GM12878 (cell line): ENCODE measurements around the gene WDR93. TPM values are rescaled to one million over a fixed set of nuclear protein-coding genes. Genes with fewer than 3 reads are reported as not detected.
A peak's percentile ranks its signal among the peaks of the same experiment; 100 is the strongest.

Experiments used
- ATAC-seq: fragments of 200-7000 bp; cut with Tn5 transposase; 3 replicates; pipeline ENCODE4 v1.9.1; 2020; ENCODE audit warnings: mild to moderate bottlenecking, moderate library complexity
- BruUV-seq: library from RNA; stranded (reverse); fragments of 400-500 nt; replicated peaks from 2 replicates; lab custom pipeline; 2021; lab: Mats Ljungman, UMichigan
- CTCF ChIA-PET: fragments of 300-600 bp; sonication (Branson Sonifier 250); formaldehyde crosslinking; extraction: SDS; loops from one replicate; lab custom pipeline; 2021; ENCODE audit warnings: inconsistent platforms; lab: Yijun Ruan, JAX
- POLR2A ChIA-PET: fragments of 350-600 bp; formaldehyde crosslinking; extraction: SDS; loops from one replicate; lab custom pipeline; 2021; ENCODE audit warnings: inconsistent platforms; lab: Charles Lee
- RAD21 ChIA-PET: fragments of 300-600 bp; sonication (Branson Sonifier 250); formaldehyde crosslinking; loops from one replicate; lab custom pipeline; 2023; ENCODE audit warnings: antibody characterized with exemption; ENCODE audit not compliant: unreplicated experiment; lab: Charles Lee
- SMC1A ChIA-PET: fragments of 300-600 bp; sonication (Branson Sonifier 250); formaldehyde crosslinking; loops from one replicate; lab custom pipeline; 2023; ENCODE audit not compliant: unreplicated experiment, uncharacterized antibody; lab: Charles Lee
- DNase-seq: peaks from one replicate; pipeline ENCODE4 v3.0.0-alpha.2; 2011; ENCODE audit warnings: low read depth, low spot score
- FAIRE-seq: peaks from 3 replicates; lab custom pipeline; 2011; peaks lifted over from hg19 to GRCh38; lab: Jason Lieb, UNC
- H2AFZ ChIP-seq: 2 replicates; pipeline ENCODE4 v1.6.0; 2011; ENCODE audit warnings: low read depth, low read length, control low read depth; ENCODE audit not compliant: control insufficient read depth
- H3K27ac ChIP-seq: 2 replicates; pipeline ENCODE4 v1.5.1; 2011; ENCODE audit warnings: control low read depth; ENCODE audit not compliant: control insufficient read depth, insufficient read depth
- H3K27me3 ChIP-seq, 2 experiments: replicated peaks in 1 of 2; 2 replicates each; pipeline versions ENCODE4 v1.6.0 to v1.6.1; 2011; ENCODE audit warnings: low read length in 1 of 2; ENCODE audit not compliant: control insufficient read depth in 2 of 2, insufficient read depth in 2 of 2
- H3K36me3 ChIP-seq, 2 experiments: 2 replicates each; pipeline ENCODE4 v1.5.1; 2011; ENCODE audit warnings: low read length in 1 of 2; ENCODE audit not compliant: control insufficient read depth in 2 of 2, insufficient read depth in 2 of 2
- H3K4me1 ChIP-seq: 2 replicates; pipeline ENCODE4 v1.6.1; 2011; ENCODE audit warnings: mild to moderate bottlenecking, low read length, moderate library complexity, mixed read lengths; ENCODE audit not compliant: control insufficient read depth, insufficient read depth
- H3K4me2 ChIP-seq: 2 replicates; pipeline ENCODE4 v1.6.0; 2011; ENCODE audit warnings: control low read depth; ENCODE audit not compliant: control insufficient read depth, insufficient read depth
- H3K4me3 ChIP-seq: fragments of 200-600 bp; sonication (generic); 2 replicates; pipeline ENCODE4 v1.5.1; 2016
- H3K79me2 ChIP-seq: 2 replicates; pipeline ENCODE4 v1.6.0; 2011; ENCODE audit warnings: low read length; ENCODE audit not compliant: control insufficient read depth, insufficient read depth
- H3K9ac ChIP-seq: 2 replicates; pipeline ENCODE4 v1.8.0; 2011; ENCODE audit warnings: low read length, control low read depth, mixed read lengths; ENCODE audit not compliant: control insufficient read depth, insufficient read depth
- H3K9me3 ChIP-seq: replicated peaks from 3 replicates; pipeline ENCODE4 v1.5.1; 2011; ENCODE audit warnings: mild to moderate bottlenecking, low read length; ENCODE audit not compliant: control insufficient read depth, insufficient read depth
- H4K20me1 ChIP-seq: 2 replicates; pipeline ENCODE4 v1.6.0; 2011; ENCODE audit not compliant: control insufficient read depth, insufficient read depth
- ASH2L ChIP-seq: fragments of 300-600, 200-600 bp; sonication (generic); IDR thresholded peaks from 2 replicates; pipeline ENCODE4 v1.6.1; 2017; ENCODE audit warnings: low read depth, mild to moderate bottlenecking, borderline replicate concordance
- ATF3 ChIP-seq: IDR thresholded peaks from 2 replicates; pipeline ENCODE4 v1.6.1; 2011; ENCODE audit warnings: low read depth, mild to moderate bottlenecking, low read length, moderate library complexity, borderline replicate concordance; ENCODE audit errors: extremely low read depth
- CHD1 ChIP-seq: IDR thresholded peaks from 2 replicates; pipeline ENCODE4 v1.6.1; 2012; ENCODE audit warnings: low read depth, low read length, improper control_type of control experiment
- ESRRA ChIP-seq: IDR thresholded peaks from 2 replicates; pipeline ENCODE4 v1.6.1; 2012; ENCODE audit warnings: mild to moderate bottlenecking, low read length, improper control_type of control experiment
- FOXM1 ChIP-seq: IDR thresholded peaks from 2 replicates; pipeline ENCODE4 v1.6.1; 2012; ENCODE audit warnings: low read depth, mild to moderate bottlenecking, inconsistent platforms, low read length, moderate library complexity
- IRF3 ChIP-seq: fragments of 450-650 bp; IDR thresholded peaks from 2 replicates; pipeline ENCODE4 v1.6.1; 2014; ENCODE audit warnings: mild to moderate bottlenecking
- KAT2A ChIP-seq: conservative IDR thresholded peaks from 2 replicates; pipeline ENCODE4 v1.6.1; 2011; ENCODE audit warnings: low read depth, low read length; ENCODE audit not compliant: control insufficient read depth
- PAX8 ChIP-seq: fragments of 450-650 bp; IDR thresholded peaks from 2 replicates; pipeline ENCODE4 v1.6.1; 2017; ENCODE audit warnings: mild to moderate bottlenecking, moderate library complexity
- SUPT20H ChIP-seq: IDR thresholded peaks from 2 replicates; pipeline ENCODE4 v1.6.1; 2011; ENCODE audit warnings: low read depth, mild to moderate bottlenecking, low read length, moderate library complexity, borderline replicate concordance; ENCODE audit not compliant: control insufficient read depth
- TCF3 ChIP-seq: IDR thresholded peaks from 2 replicates; pipeline ENCODE4 v1.6.1; 2012; ENCODE audit warnings: low read depth, mild to moderate bottlenecking, low read length, borderline replicate concordance; ENCODE audit not compliant: insufficient read depth
- YBX1 ChIP-seq: fragments of 450-650 bp; IDR thresholded peaks from 2 replicates; pipeline ENCODE4 v1.6.1; 2016; ENCODE audit warnings: antibody characterized with exemption
- WGBS: methylation state at CpG from one replicate; pipeline ENCODE4 v1.1.6; 2016; ENCODE audit warnings: low lambda C conversion rate; ENCODE audit not compliant: insufficient replicate concordance, insufficient coverage; ENCODE audit errors: missing lambda C conversion rate; 5-methylcytosine and 5-hydroxymethylcytosine counted together
- in situ Hi-C: fragments of 300-500 bp; cut with MboI; formaldehyde crosslinking; loops from 9 replicates; pipeline ENCODE4 v1.14.3; 2018; ENCODE audit warnings: mixed read lengths
- intact Hi-C: fragments of 100-400 bp; cut with micrococcal nuclease; formaldehyde crosslinking; loops from one replicate; pipeline ENCODE4 v1.14.2; 2022; ENCODE audit not compliant: unreplicated experiment
- polyA plus RNA-seq, 11 experiments: library from polyadenylated mRNA; depleted of rRNA in 4 of 11; unstranded in 6 of 11; stranded (reverse) in 5 of 11; fragments of >200 nt; fragmentation: Nextera tagmentation in 4 of 11; fragmentation: Illumina TruSeq in 1 of 11; extraction: Ambion mirVana in 4 of 11; extraction: Trizol in 1 of 11; gene quantifications; 1 replicate in 1 of 11; 2 replicates in 10 of 11; pipeline versions ENCODE4 v1.2.1 to v1.2.3, GENCODE V29; 2011 to 2016; ENCODE audit warnings: inconsistent platforms in 2 of 11, missing spikeins in 2 of 11, low read depth in 1 of 11
- total RNA-seq, 4 experiments: library from RNA; depleted of rRNA in 3 of 4; stranded (reverse); fragments of >200 nt in 3 of 4; fragmentation: Illumina TruSeq in 1 of 4; extraction: Trizol in 1 of 4; gene quantifications; 2 replicates each; pipeline versions ENCODE4 v1.2.1 to v1.2.3, GENCODE V29; 2013 to 2021

WDR93 gene
- total and polyA plus RNA-seq, 10 of the 15 experiments (the other 5 are each of a cell fraction or from before 2014, with no cell fraction given) = not detected

GRCh38 chr15:89761009-89761831 lies 70.6 kb downstream of the WDR93 start:
- no peaks in the 10 kb centered on the region for H3K79me2 ChIP-seq
- FAIRE-seq (no peak), DNase-seq (no peak), ATAC-seq (peak; percentile 83)
- ChIA-PET RAD21 (interaction anchor here (0.6 to 7.9 kb wide), 22 partner anchors 9 to 341 kb away, joined by 3 to 179 read pairs (median 4); partner anchors contain the start of gene IDH2), SMC1A (interaction anchor here (0.5 to 7.9 kb wide), 25 partner anchors 10 to 422 kb away, joined by 3 to 132 read pairs (median 4); no protein-coding TSS in a partner anchor), CTCF (interaction anchor here (0.6 to 11.4 kb wide), 41 partner anchors 8 to 339 kb away, joined by 3 to 380 read pairs (median 5); partner anchors contain the start of genes MESP1 and MESP2), POLR2A (interaction anchor here (1.1 to 1.9 kb wide), 3 partner anchors 10 to 113 kb away, joined by 3 to 7 read pairs (median 6); partner anchors contain the start of gene MESP1)
- intact Hi-C loops (loop anchor here (5.0 to 10.0 kb wide), 2 partner anchors 211 to 324 kb away; no protein-coding TSS in a partner anchor), in situ Hi-C loops (no loop called here)
- no peaks in the 10 kb centered on the region for H3K36me3 ChIP-seq
- H3K4me2 ChIP-seq = 0 out of 2 replicates have a peak overlapping the region, but pooled peaks have one; percentile 13
- 0 out of 2 replicates have a peak overlapping the region, but pooled peaks have one; percentile 27 for H3K9ac ChIP-seq
- H3K4me3 ChIP-seq = no peak overlapping the region
- H4K20me1 ChIP-seq = no peaks in the 10 kb centered on the region
- BruUV-seq = no TSS peak
- WGBS = 37% methylated on average over 18 of the region's 18 CpGs
- H2AFZ ChIP-seq = peak overlapping the region; percentile 58
- H3K27ac ChIP-seq = no peak overlapping the region
- peaks cover 11% of the 10 kb centered on the region for H3K4me1 ChIP-seq
- no peak for TF ChIP-seq SUPT20H
- TF ChIP-seq TCF3 = peak; percentile 67; the same call in 1 of the 2 replicates
- TF ChIP-seq, all 136 proteins: peak for 1
- no peaks in the 10 kb centered on the region for H3K9me3 ChIP-seq
- no peaks in the 10 kb centered on the region for H3K27me3 ChIP-seq

GRCh38 chr15:89761929-89762328 lies 71.3 kb downstream of the WDR93 start:
- Histone ChIP-seq H3K9ac (no peak overlapping the region), H3K27me3 (no peaks in the 10 kb centered on the region), H3K79me2 (no peaks in the 10 kb centered on the region), H3K27ac (no peak overlapping the region), H3K4me2 (no peak overlapping the region), H3K4me3 (no peak overlapping the region), H3K9me3 (no peaks in the 10 kb centered on the region), H2AFZ (no peak overlapping the region), H3K36me3 (no peaks in the 10 kb centered on the region), H4K20me1 (no peaks in the 10 kb centered on the region), H3K4me1 (peaks cover 11% of the 10 kb centered on the region)
- intact Hi-C loops (loop anchor here (5.0 to 10.0 kb wide), 2 partner anchors 210 to 323 kb away; no protein-coding TSS in a partner anchor), in situ Hi-C loops (no loop called here)
- ChIA-PET CTCF (interaction anchor here (0.6 to 11.4 kb wide), 23 partner anchors 10 to 338 kb away, joined by 3 to 380 read pairs (median 9); partner anchors contain the start of genes MESP1 and MESP2), POLR2A (interaction anchor here (1.1 to 1.9 kb wide), 2 partner anchors 19 to 113 kb away, joined by 3 to 7 read pairs; no protein-coding TSS in a partner anchor), SMC1A (interaction anchor here (0.6 to 7.9 kb wide), 10 partner anchors 9 to 422 kb away, joined by 3 to 132 read pairs (median 6); no protein-coding TSS in a partner anchor), RAD21 (interaction anchor here (0.6 to 7.9 kb wide), 14 partner anchors 9 to 341 kb away, joined by 3 to 179 read pairs (median 6); partner anchors contain the start of gene IDH2)
- DNase-seq = no peak
- ATAC-seq = no peak
- FAIRE-seq = no peak
- WGBS = 57% methylated on average over 5 of the region's 5 CpGs
- BruUV-seq = no TSS peak
- TF ChIP-seq FOXM1 (no peak), KAT2A (no peak), IRF3 (no peak), ASH2L (no peak), ESRRA (no peak), PAX8 (no peak), CHD1 (no peak), YBX1 (no peak), ATF3 (no peak)
